Stimulated activated CD4-positive, alpha-beta T cell treated with anti-CD3 and anti-CD28 coated beads, Interleukin-2, amount 100 ng/mL, for 4 hours (primary cell): ENCODE results near the gene CCSER1.

Experiments
- DNase-seq: peaks from one replicate; pipeline ENCODE4 v3.0.0-alpha.2; 2020; ENCODE audit warnings: low read depth

Gene CCSER1

GRCh38 chr4:90128961-90129495, 1.8 kb downstream of the CCSER1 start:
- DNase-seq: no peak

- no peak for DNase-seq
These were observed 2.9 kb downstream of the CCSER1 start for GRCh38 chr4:90130076-90130475.

GRCh38 chr4:90137555-90137954, 10.4 kb downstream of the CCSER1 start:
- DNase-seq: no peak

DNA sequence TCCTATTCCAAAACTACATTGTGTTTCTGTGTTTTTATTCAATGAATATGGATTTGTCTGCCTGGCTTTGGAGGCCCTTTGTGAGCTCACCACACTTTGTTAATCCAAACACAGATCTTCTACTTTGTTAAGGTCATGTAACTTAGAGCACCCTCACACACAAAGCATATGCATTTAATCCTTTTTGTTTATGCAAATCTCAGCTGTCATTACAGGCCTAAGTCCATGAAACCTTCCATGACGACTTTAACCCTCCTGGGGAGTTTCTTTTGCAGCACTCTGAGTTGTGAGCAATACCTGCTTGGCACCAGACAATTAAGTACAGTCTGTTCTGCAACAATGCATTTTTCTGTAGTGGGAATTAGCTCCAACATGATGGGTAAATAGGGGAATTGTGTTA, 14.9 kb downstream of the CCSER1 start:
- DNase-seq: no peak

DNA sequence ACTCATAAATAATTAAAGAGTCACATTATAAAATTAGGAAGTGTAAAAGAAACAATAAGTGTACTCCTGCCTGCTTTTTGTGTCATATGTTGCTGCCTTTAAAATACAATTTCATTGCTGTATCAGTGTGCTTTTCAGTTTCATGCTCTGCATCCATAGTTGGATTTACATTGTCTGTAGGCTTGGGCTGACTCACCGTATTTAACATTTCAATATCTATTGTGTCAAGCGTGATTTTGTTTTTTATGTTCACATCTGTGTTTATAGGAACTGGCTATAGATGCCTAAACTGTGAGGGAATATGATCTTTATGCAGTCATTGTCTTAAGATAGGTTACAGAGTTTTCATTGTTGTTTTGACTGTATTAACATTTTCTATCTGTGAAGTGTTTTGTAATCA, 18.1 kb downstream of the CCSER1 start:
- DNase-seq: no peak

DNA sequence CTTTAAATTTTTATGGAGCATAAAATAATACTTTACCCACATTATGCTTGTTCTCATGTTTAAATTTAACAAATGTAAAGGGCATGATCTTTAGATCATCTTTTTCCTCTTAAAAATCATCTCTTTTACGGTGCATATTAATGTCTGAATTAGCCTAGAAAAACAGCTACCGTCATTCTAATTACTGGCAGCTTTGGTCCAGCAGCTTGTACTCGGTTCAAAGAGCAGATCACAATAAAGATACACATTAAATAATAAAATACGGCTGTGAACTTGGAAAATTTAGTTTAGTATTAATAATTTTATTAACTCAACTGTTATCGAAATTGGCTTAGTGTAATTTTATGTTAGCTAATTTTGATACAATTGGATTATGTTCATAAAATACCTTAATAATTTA, 19.1 kb downstream of the CCSER1 start:
- no peak for DNase-seq

DNA sequence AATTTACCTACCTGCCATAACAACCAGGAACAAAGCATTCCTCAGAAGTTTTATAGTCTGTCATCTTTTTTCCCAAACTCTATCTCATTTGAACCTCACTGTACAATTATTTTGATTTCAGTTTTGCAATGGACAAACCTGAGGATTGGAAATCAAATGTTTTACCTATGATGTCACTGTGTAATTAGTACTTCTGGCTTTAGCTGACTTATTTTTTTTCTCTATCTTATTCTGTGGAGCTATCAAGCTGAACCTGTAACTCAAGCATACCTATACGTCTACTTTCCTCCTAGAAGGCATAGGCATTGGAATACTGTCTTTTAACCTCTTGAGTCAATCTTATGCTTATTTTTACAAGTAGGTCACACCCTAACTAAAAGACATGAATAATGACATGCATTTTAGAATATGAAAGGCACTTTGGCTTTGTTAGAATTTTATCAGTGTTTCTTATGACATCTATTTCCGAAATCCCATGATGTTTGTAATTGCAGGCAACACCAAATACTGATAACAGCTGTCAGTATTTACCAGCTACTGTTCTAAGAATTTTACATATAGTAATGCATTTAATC, 21.5 kb downstream of the CCSER1 start:
- DNase-seq: no peak

DNA sequence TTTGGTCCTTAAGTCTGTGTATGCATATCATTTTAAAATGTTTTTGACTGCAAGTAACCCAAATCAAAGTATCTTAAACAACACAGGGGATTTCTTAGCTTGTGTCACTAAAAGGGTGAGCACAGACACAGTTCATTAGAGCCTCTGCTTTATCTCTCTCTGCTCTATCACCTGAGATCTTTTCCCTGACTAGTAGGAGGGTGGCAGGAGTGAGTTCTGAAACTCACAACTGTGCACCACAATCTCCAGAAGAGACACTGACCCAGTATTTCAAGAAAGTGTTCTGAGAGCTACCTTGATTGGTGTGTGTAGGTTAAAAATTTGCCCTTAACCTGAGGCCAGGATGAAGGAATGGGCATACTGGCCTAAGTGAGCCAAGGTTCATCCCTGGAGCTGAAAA, 24.8 kb downstream of the CCSER1 start:
- no peak for DNase-seq

- DNase-seq: no peak
These were observed 32.0 kb downstream of the CCSER1 start for GRCh38 chr4:90159193-90159592.

DNA sequence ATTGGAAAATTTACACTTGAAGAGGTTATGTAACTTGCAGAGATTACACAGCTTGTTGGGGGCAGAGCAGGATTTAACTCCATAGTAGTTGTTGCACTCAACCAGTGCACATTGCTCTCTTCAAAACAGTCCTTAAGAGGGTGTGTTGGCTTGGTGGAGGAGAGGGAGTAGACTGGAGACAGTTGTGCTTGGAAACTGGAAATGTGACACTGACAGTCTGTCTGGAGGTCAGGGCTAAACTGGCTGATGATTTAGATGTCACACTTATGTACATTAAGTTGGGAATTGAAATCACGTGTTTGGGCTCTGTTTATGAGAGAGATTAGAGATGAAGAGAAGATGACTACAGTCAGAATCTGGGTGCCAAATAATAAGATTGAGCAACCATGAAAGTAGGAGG, 32.9 kb downstream of the CCSER1 start:
- DNase-seq: no peak

DNA sequence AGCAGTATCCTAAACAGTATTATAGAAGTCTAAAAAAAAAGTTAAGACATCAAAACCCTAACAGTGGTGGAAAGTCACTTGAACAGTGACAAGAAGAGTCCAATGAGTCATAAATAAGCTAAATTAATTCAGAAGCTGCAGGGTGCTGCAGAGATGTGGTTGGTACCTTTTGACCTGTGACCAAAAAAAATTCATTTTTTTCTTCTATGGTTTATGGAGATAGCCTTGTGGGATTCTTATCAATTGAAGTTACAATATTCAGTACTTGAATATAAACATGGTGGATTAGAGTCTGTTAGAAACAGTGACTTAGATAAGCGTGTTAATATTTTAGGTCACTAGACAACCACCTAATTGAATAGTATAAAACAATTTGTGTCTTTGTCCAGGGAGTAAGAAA, 35.4 kb downstream of the CCSER1 start:
- no peak for DNase-seq

- no peak for DNase-seq
These were observed 36.7 kb downstream of the CCSER1 start for GRCh38 chr4:90163872-90164271.

DNA sequence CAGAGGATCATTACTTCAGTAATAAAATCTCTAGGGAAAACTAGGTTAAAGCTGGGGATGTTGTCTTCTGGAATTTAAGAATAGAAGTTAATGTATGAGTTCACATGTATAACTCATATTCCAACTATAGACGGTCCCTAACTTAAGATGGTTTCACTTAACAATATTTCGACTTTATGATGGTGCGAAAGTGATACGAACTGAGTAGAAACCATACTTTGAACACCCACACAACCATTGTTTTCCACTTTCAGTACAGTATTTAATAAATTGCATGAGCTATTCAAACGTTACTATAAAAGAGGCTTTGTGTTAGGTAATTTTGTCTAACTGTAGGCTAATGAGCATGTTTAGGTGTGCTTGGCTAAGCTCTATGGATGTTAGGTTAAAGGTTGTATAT, 38.7 kb downstream of the CCSER1 start:
- no peak for DNase-seq

- no peak for DNase-seq
These were observed 44.3 kb downstream of the CCSER1 start for GRCh38 chr4:90171491-90171890.

DNA sequence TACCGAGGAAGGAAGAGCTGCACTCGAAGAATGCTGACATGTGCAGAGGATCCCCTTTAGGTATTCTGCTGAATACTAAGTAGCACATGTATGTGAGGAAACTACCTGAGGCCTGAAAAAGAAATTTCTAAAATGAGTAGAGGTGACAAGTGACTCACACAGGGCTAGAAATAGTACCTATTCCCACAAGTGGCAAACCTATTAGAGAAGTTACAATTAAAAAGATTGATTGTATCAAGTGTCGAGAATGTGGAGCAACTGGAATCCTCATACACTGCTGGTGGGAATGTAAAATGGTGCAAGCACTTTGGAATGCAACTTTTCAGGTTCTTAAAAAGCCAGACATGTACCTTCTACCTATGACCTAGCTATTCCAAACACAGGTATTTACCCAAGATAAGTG, 47.4 kb downstream of the CCSER1 start:
- DNase-seq: no peak

GRCh38 chr4:90181644-90182043, 54.5 kb downstream of the CCSER1 start:
- no peak for DNase-seq

GRCh38 chr4:90183254-90183653, 56.1 kb downstream of the CCSER1 start:
- DNase-seq: no peak

- no peak for DNase-seq
These were observed 57.4 kb downstream of the CCSER1 start for GRCh38 chr4:90184560-90184959.

GRCh38 chr4:90185416-90185815, 58.2 kb downstream of the CCSER1 start:
- DNase-seq: no peak

GRCh38 chr4:90186229-90186628, 59.0 kb downstream of the CCSER1 start:
- DNase-seq: no peak

GRCh38 chr4:90187148-90187884, 60.1 kb downstream of the CCSER1 start:
- DNase-seq: no peak

GRCh38 chr4:90189178-90189577, 62.0 kb downstream of the CCSER1 start:
- DNase-seq: no peak

DNA sequence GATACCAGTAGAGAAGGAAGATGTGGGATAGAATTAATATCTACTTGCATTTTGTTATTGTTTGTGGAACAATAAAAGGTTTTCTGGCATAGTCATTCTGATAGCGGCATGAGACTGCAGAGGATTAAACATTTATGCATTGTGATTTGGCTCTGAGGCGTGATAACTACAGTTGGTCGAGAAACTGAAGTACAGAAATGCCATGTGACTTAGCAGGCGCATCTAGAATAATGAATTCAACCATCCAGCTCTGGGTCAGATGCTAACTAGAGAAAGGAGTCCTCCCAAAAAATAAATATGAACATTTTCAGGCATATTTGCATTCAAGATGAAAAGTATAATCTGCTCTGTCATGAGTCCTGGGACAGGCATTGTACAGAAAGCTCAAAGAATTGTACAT, 62.8 kb downstream of the CCSER1 start:
- DNase-seq: no peak

GRCh38 chr4:90190525-90190924, 63.3 kb downstream of the CCSER1 start:
- DNase-seq: no peak
